Neuronal stem cell (in vitro differentiated cells): Measurements from ENCODE around the gene TAF1C.

Experiments
- DNase-seq: peaks from one replicate; pipeline ENCODE4 v3.0.0-alpha.2; 2013; ENCODE audit warnings: low spot score
- H2AFZ ChIP-seq: one replicate; pipeline ENCODE4 v1.6.1; 2013; ENCODE audit warnings: mild to moderate bottlenecking, low read length, inconsistent platforms
- H2AK5ac ChIP-seq: 2 replicates; pipeline ENCODE4 v1.6.1; 2013; ENCODE audit warnings: low read depth, mild to moderate bottlenecking, inconsistent platforms, low read length, moderate library complexity, mixed read lengths
- H2BK120ac ChIP-seq: 2 replicates; pipeline ENCODE4 v1.6.1; 2013; ENCODE audit warnings: low read depth, mild to moderate bottlenecking, inconsistent platforms, low read length, moderate library complexity, mixed read lengths
- H2BK12ac ChIP-seq: one replicate; pipeline ENCODE4 v1.6.1; 2013; ENCODE audit warnings: low read length, inconsistent platforms
- H2BK15ac ChIP-seq: 2 replicates; pipeline ENCODE4 v1.6.1; 2013; ENCODE audit warnings: mild to moderate bottlenecking, low read length, inconsistent platforms, mixed read lengths
- H2BK5ac ChIP-seq: one replicate; pipeline ENCODE4 v1.6.1; 2013; ENCODE audit warnings: inconsistent platforms, mild to moderate bottlenecking, low read length, moderate library complexity
- H3K14ac ChIP-seq: one replicate; pipeline ENCODE4 v1.6.1; 2013; ENCODE audit warnings: low read length, inconsistent platforms
- H3K18ac ChIP-seq: 2 replicates; pipeline ENCODE4 v1.6.1; 2013; ENCODE audit warnings: low read length, inconsistent platforms
- H3K23ac ChIP-seq: 2 replicates; pipeline ENCODE4 v1.6.1; 2013; ENCODE audit warnings: low read depth, mild to moderate bottlenecking, mixed read lengths, low read length, inconsistent platforms; ENCODE audit not compliant: poor library complexity
- H3K27ac ChIP-seq: replicated peaks from 3 replicates; pipeline ENCODE4 v1.5.1; 2013; ENCODE audit warnings: low read length, inconsistent platforms
- H3K27me3 ChIP-seq, 3 experiments: 2 replicates each; pipeline ENCODE4 v1.6.1; 2013; ENCODE audit warnings: low read length in 3 of 3, mild to moderate bottlenecking in 2 of 3, inconsistent platforms in 1 of 3, low read depth in 1 of 3, mixed read lengths in 1 of 3, moderate library complexity in 1 of 3; ENCODE audit not compliant: control insufficient read depth in 3 of 3, insufficient read depth in 3 of 3
- H3K36me3 ChIP-seq, 2 donors: replicated peaks in 1 of 2; 2 replicates each; pipeline ENCODE4 v1.6.1; 2013; ENCODE audit warnings: low read length in 2 of 2; ENCODE audit not compliant: control insufficient read depth in 2 of 2, insufficient read depth in 2 of 2
- H3K4ac ChIP-seq: 2 replicates; pipeline ENCODE4 v1.6.1; 2013; ENCODE audit warnings: inconsistent platforms, mild to moderate bottlenecking, low read length, moderate library complexity
- H3K4me1 ChIP-seq, 2 donors: 1 replicate in 1 of 2; 2 replicates in 1 of 2; pipeline ENCODE4 v1.6.1; 2013; ENCODE audit warnings: low read length in 2 of 2, low read depth in 1 of 2; ENCODE audit not compliant: control insufficient read depth in 2 of 2, insufficient read depth in 1 of 2
- H3K4me2 ChIP-seq: one replicate; pipeline ENCODE4 v1.6.1; 2013; ENCODE audit warnings: mild to moderate bottlenecking, low read length, inconsistent platforms; ENCODE audit not compliant: insufficient read depth, poor library complexity, severe bottlenecking
- H3K4me3 ChIP-seq, 2 donors: 2 replicates each; pipeline ENCODE4 v1.5.1; 2013; ENCODE audit warnings: low read length in 2 of 2, mild to moderate bottlenecking in 2 of 2, inconsistent platforms in 1 of 2, moderate library complexity in 1 of 2
- H3K79me1 ChIP-seq: one replicate; pipeline ENCODE4 v1.6.1; 2013; ENCODE audit warnings: low read depth, mild to moderate bottlenecking, inconsistent platforms, low read length, moderate library complexity
- H3K9ac ChIP-seq: one replicate; pipeline ENCODE4 v1.6.1; 2013; ENCODE audit warnings: mild to moderate bottlenecking, low read depth, low read length, inconsistent platforms; ENCODE audit not compliant: poor library complexity
- H3K9me3 ChIP-seq, 2 donors: replicated peaks in 1 of 2; 2 replicates each; pipeline versions ENCODE3 to v1.6.1; 2013; ENCODE audit warnings: low read length in 2 of 2, mild to moderate bottlenecking in 2 of 2, inconsistent platforms in 1 of 2, low read depth in 1 of 2, mixed read lengths in 1 of 2, moderate library complexity in 1 of 2; ENCODE audit not compliant: control insufficient read depth in 2 of 2, insufficient read depth in 1 of 2
- H4K8ac ChIP-seq: one replicate; pipeline ENCODE4 v1.6.1; 2013; ENCODE audit warnings: low read depth, mild to moderate bottlenecking, inconsistent platforms, low read length, moderate library complexity
- H4K91ac ChIP-seq: one replicate; pipeline ENCODE4 v1.6.1; 2013; ENCODE audit warnings: low read length, low read depth, mild to moderate bottlenecking, inconsistent platforms; ENCODE audit not compliant: poor library complexity
- WGBS, 2 donors: extraction: QIAGEN DNeasy Blood & Tissue Kit; methylation state at CpG; one replicate each; pipeline ENCODE4 v1.1.7; 2013; ENCODE audit warnings: missing lambda C conversion rate in 2 of 2, mixed read lengths in 1 of 2; ENCODE audit not compliant: insufficient read length in 2 of 2, insufficient replicate concordance in 1 of 2; ENCODE audit errors: extremely low coverage in 2 of 2; 5-methylcytosine and 5-hydroxymethylcytosine counted together

The TAF1C gene

DNA sequence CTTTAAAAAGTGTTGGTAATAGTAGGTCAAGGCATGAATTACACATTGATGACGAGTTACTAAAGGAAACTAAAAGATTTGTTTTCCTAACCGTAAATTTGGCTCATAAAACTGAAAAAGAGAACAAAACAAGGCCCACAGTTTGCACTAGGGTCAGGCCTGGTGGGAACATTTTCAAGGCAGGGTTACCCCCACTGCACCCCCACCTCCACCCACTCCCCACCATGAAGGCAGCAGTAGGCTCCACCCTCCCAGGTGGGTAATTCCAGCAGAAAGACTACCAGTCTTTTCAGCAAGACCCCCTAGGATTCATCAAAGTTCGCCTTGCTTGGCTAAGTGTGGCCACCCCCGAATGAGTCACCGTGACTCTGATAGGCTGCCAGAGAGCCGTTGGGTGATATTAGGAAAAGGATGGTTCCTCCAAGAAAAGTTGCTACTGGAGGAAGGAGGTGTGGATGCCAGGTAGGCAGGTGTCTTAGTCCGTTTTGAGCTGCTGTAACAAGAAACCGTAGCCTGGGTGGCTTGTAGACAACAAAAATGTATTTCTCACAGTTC, 33.1 kb downstream of the TAF1C start:
- Histone ChIP-seq H2AFZ (no peak overlapping the region), H3K4me1 (no peaks in the 10 kb centered on the region), H3K9me3 (no peaks in the 10 kb centered on the region), H3K4me3 (no peak overlapping the region), H3K27ac (no peak overlapping the region), H3K14ac (no peak overlapping the region), H3K27me3 (peaks cover 0 to 31% (median 0%) of the 10 kb centered on the region in 3 experiments), H3K9ac (no peak overlapping the region), H3K4ac (no peak overlapping the region), H3K4me2 (no peak overlapping the region), H4K91ac (no peak overlapping the region), H2BK15ac (no peak overlapping the region), H2BK5ac (no peak overlapping the region), H3K18ac (no peak overlapping the region), H2BK12ac (no peak overlapping the region), H3K36me3 (no peaks in the 10 kb centered on the region), H3K23ac (no peak overlapping the region), H2AK5ac (no peak overlapping the region), H2BK120ac (no peak overlapping the region), H4K8ac (no peak overlapping the region), H3K79me1 (no peaks in the 10 kb centered on the region)
- WGBS, 2 donors = no CpG with 5 or more reads among the region's 8 CpGs
- no peak for DNase-seq

DNA sequence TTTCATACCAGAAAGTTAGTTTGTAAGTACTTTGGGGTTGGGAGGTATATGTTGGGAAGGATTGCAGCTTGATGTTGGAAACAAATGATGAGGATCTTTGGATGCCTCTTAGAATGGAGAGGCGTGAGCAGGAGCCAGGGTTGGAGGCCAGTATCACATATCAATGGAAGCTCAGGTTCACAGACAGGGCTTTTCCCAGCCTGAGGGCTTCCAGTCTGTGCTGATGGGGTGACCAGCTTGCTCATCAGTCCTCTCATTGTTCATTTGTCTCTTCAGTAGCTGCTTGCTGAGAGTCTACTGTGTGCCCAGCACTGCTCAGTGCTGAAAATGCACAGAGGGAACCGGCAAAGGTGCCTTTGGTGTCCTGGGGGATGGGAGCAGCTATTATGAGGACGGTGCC, 35.9 kb downstream of the TAF1C start:
- Histone ChIP-seq H3K14ac (no peak overlapping the region), H2AFZ (no peak overlapping the region), H3K36me3 (no peaks in the 10 kb centered on the region), H3K27me3 (peaks cover 0 to 34% (median 4%) of the 10 kb centered on the region in 3 experiments), H4K8ac (no peak overlapping the region), H3K4me2 (no peak overlapping the region), H3K9ac (no peak overlapping the region), H3K9me3 (no peaks in the 10 kb centered on the region), H3K4me1 (no peaks in the 10 kb centered on the region), H3K23ac (no peak overlapping the region), H3K4me3 (no peak overlapping the region), H2BK120ac (no peak overlapping the region), H2BK12ac (no peak overlapping the region), H4K91ac (no peak overlapping the region), H2BK15ac (no peak overlapping the region), H3K27ac (no peak overlapping the region), H3K79me1 (no peaks in the 10 kb centered on the region), H3K4ac (no peak overlapping the region), H3K18ac (no peak overlapping the region), H2BK5ac (no peak overlapping the region), H2AK5ac (no peak overlapping the region)
- no peak for DNase-seq
- no CpG with 5 or more reads among the region's 3 CpGs for WGBS, 2 donors

DNA sequence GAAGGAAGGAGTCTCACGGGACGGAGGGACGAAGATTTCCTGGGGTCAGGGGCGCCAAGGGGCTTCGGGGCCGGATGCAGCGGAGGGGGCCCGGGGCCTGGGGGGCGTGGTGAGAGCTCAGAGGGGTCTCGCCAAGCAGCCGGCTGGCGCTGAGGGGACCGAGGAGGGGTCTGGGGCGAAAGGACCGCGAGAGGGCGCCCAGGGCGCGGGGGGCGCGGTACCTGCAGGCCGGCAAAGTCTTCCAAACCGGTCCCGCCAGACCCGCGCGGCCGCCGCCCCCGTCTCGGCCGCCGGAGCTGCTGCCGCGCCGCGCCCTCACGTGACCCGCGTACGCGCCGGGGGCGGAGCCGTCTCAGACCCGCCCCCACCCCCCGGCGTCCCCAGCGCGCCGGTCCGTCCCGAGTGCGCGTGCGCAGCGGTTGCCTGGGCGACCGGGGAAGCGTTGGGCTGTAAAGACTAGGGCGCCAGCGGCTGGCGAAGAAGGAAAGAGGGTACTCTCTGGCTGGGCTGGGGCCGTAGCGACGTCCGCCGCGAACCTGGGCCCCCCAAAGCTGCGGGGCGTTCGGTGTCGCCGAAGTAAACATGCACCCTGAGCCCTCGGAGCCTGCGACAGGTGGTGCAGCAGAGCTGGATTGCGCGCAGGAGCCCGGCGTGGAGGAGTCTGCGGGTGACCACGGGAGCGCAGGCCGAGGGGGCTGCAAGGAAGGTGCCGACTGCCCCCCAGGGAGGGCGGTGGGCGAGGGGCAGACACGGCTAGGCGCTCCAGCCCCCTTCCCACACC, 41.8 kb downstream of the TAF1C start, which contains the start of the genes DNAAF1 and HSDL1:
DNAAF1 (plus strand) TSS at position 450 of the 781 bp plus-strand sequence; CDS start at position 583, 133 bp downstream.
HSDL1 (minus strand) TSS at position 319 of the 781 bp plus-strand sequence. CDS start 13,856 bp downstream, outside the sequence.
- Histone ChIP-seq H3K27ac (peak within 1 kb of the TSS; percentile 82), H2AK5ac (no peak within 1 kb of the TSS), H3K27me3 (peaks cover 0 to 16% (median 4%) of the 10 kb centered on the region in 3 experiments), H3K23ac (peak within 1 kb of the TSS; percentile 91), H3K4ac (no peak within 1 kb of the TSS), H3K9me3 (peaks cover 2 to 14% of the 10 kb centered on the region in 2 donors), H2AFZ (peak within 1 kb of the TSS; percentile 99), H3K4me2 (peak within 1 kb of the TSS; percentile 94), H3K4me1 (no peaks in the 10 kb centered on the region), H2BK15ac (no peak within 1 kb of the TSS), H3K18ac (peak within 1 kb of the TSS; percentile 96), H2BK5ac (no peak within 1 kb of the TSS), H2BK12ac (peak within 1 kb of the TSS; percentile 3), H3K4me3 (peak within 1 kb of the TSS; percentile 87 to 94), H4K91ac (no peak within 1 kb of the TSS), H3K9ac (peak within 1 kb of the TSS; percentile 92), H2BK120ac (no peak within 1 kb of the TSS), H4K8ac (no peak within 1 kb of the TSS), H3K79me1 (peaks cover 4% of the 10 kb centered on the region), H3K14ac (peak within 1 kb of the TSS; percentile 39), H3K36me3 (peaks cover 0 to 6% of the 10 kb centered on the region in 2 donors)
- no CpG with 5 or more reads among the region's 89 CpGs for WGBS, 2 donors
- DNase-seq = peak; percentile 95
